Hepatocyte (in vitro differentiated cells): Measurements from ENCODE around the gene HOXD3. TPM values are rescaled to one million over a fixed set of nuclear protein-coding genes. Genes with fewer than 3 reads are reported as not detected.

Source experiments
- DNase-seq: peaks from one replicate; pipeline ENCODE4 v3.0.0-alpha.2; 2016; ENCODE audit warnings: low spot score
- H2AFZ ChIP-seq: fragments of 200-600 bp; sonication (generic); 2 replicates; pipeline ENCODE4 v1.6.0; 2016; ENCODE audit warnings: antibody characterized with exemption, mild to moderate bottlenecking
- H3K27ac ChIP-seq: fragments of 200-600 bp; sonication (generic); 2 replicates; pipeline ENCODE4 v1.5.1; 2016; ENCODE audit warnings: mild to moderate bottlenecking
- H3K27me3 ChIP-seq: fragments of 200-600 bp; sonication (generic); 2 replicates; pipeline ENCODE4 v1.6.1; 2016
- H3K36me3 ChIP-seq: fragments of 200-600 bp; sonication (generic); replicated peaks from 2 replicates; pipeline ENCODE4 v1.5.1; 2016; ENCODE audit warnings: low read depth; ENCODE audit not compliant: insufficient read depth
- H3K4me1 ChIP-seq: fragments of 200-600 bp; sonication (generic); 2 replicates; pipeline ENCODE4 v1.5.1; 2016; ENCODE audit warnings: mild to moderate bottlenecking, moderate library complexity; ENCODE audit not compliant: insufficient read depth
- H3K4me2 ChIP-seq: fragments of 200-600 bp; sonication (generic); 2 replicates; pipeline ENCODE4 v1.6.0; 2016
- H3K4me3 ChIP-seq: fragments of 200-600 bp; sonication (generic); 2 replicates; pipeline ENCODE4 v1.5.1; 2016; ENCODE audit warnings: mild to moderate bottlenecking
- H3K79me2 ChIP-seq: fragments of 200-600 bp; sonication (generic); 2 replicates; pipeline ENCODE4 v1.6.0; 2017; ENCODE audit warnings: mild to moderate bottlenecking
- H3K9me2 ChIP-seq: fragments of 200-600 bp; sonication (generic); replicated peaks from 2 replicates; pipeline ENCODE4 v1.6.0; 2017; ENCODE audit warnings: mild to moderate bottlenecking; ENCODE audit not compliant: insufficient read depth
- H3K9me3 ChIP-seq: fragments of 200-600 bp; sonication (generic); 2 replicates; pipeline ENCODE4 v1.5.1; 2016; ENCODE audit warnings: low read depth, mild to moderate bottlenecking
- H4K20me1 ChIP-seq: fragments of 200-600 bp; sonication (generic); 2 replicates; pipeline ENCODE4 v1.6.0; 2016; ENCODE audit warnings: mild to moderate bottlenecking; ENCODE audit not compliant: insufficient read depth, poor library complexity, severe bottlenecking
- EZH2 ChIP-seq: fragments of 200-600 bp; sonication (generic); IDR thresholded peaks from 2 replicates; pipeline ENCODE4 v1.6.1; 2016; ENCODE audit warnings: antibody characterized with exemption, mild to moderate bottlenecking, borderline replicate concordance
- EZH2phosphoT487 ChIP-seq: fragments of 200-600 bp; sonication (generic); IDR thresholded peaks from one replicate; pipeline ENCODE4 v1.6.1; 2018; ENCODE audit warnings: antibody characterized with exemption, mild to moderate bottlenecking, low read depth, moderate library complexity; ENCODE audit not compliant: unreplicated experiment, severe bottlenecking
- WGBS: methylation state at CpG from one replicate; pipeline ENCODE4 v1.1.6; 2016; ENCODE audit warnings: low lambda C conversion rate; ENCODE audit errors: missing lambda C conversion rate; 5-methylcytosine and 5-hydroxymethylcytosine counted together
- polyA plus RNA-seq: library from polyadenylated mRNA; unstranded; fragments of >200 nt; fragmentation: Nextera tagmentation; extraction: Ambion mirVana; gene quantifications from 2 replicates; pipeline ENCODE4 v1.2.1, GENCODE V29; 2016
- total RNA-seq: library from RNA; depleted of rRNA; stranded (reverse); fragments of >200 nt; gene quantifications from 2 replicates; pipeline ENCODE4 v1.2.3, GENCODE V29; 2014
- TF ChIP-seq, protein P1 (sequence below): fragments of 200-600 bp; sonication (generic); IDR thresholded peaks from 2 replicates; pipeline ENCODE4 v1.5.1; 2016; ENCODE audit warnings: antibody characterized with exemption, mild to moderate bottlenecking; ENCODE audit not compliant: poor library complexity

HOXD3 gene
- total and polyA plus RNA-seq, 2 experiments from 2014 or later = 0.13 TPM; not detected in 1

DNA sequence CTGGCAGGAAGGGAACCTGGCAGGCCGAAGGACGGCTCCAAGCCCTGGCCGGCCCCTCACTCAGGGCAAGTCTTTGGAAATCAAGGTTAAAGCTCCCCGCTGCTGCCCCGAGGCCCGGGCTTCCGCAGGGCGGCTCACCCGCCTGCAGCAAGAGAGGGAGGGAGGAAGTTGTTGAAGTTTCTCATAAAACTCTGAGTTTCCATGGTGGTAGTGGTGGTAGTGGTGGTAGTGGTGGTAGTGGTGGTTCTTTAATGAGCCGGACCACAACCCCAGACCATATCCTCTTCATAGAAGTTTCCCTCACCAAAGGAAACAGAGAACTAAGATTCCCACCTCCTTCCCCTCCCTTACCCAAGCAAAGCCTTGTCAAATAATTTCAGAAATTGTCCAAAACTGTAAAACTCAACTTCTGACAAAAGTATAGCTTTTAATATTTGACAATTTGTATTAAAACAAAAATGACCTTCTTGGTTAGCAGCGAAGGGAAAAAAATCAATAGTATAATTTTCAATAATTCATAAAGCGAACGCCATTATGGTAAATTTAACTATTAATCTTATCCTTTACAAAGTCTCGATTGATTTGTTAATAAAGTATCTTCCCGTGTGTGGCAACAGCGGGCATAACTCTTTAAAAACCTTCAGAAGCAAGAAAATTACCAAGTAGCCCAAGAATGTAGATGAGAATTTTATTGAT is 42.0 kb upstream of the HOXD3 start:
- TF ChIP-seq, protein P1, sequence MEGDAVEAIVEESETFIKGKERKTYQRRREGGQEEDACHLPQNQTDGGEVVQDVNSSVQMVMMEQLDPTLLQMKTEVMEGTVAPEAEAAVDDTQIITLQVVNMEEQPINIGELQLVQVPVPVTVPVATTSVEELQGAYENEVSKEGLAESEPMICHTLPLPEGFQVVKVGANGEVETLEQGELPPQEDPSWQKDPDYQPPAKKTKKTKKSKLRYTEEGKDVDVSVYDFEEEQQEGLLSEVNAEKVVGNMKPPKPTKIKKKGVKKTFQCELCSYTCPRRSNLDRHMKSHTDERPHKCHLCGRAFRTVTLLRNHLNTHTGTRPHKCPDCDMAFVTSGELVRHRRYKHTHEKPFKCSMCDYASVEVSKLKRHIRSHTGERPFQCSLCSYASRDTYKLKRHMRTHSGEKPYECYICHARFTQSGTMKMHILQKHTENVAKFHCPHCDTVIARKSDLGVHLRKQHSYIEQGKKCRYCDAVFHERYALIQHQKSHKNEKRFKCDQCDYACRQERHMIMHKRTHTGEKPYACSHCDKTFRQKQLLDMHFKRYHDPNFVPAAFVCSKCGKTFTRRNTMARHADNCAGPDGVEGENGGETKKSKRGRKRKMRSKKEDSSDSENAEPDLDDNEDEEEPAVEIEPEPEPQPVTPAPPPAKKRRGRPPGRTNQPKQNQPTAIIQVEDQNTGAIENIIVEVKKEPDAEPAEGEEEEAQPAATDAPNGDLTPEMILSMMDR = no peak
- TF ChIP-seq EZH2phosphoT487 (peak; percentile 79), EZH2 (peak; percentile 51)
- no peaks in the 10 kb centered on the region for H3K36me3 ChIP-seq
- no peaks in the 10 kb centered on the region for H3K9me2 ChIP-seq
- H3K9me3 ChIP-seq = peaks cover 3% of the 10 kb centered on the region
- H3K27me3 ChIP-seq = peaks cover 99% of the 10 kb centered on the region
- DNase-seq = no peak
- no peak overlapping the region for H3K4me3 ChIP-seq
- no peak overlapping the region for H2AFZ ChIP-seq
- H4K20me1 ChIP-seq = peaks cover 67% of the 10 kb centered on the region
- no peak overlapping the region for H3K27ac ChIP-seq
- H3K79me2 ChIP-seq = peaks cover 59% of the 10 kb centered on the region
- peak overlapping the region; percentile 73 for H3K4me2 ChIP-seq
- 59% methylated on average over 16 of the region's 16 CpGs for WGBS
- no peaks in the 10 kb centered on the region for H3K4me1 ChIP-seq

DNA sequence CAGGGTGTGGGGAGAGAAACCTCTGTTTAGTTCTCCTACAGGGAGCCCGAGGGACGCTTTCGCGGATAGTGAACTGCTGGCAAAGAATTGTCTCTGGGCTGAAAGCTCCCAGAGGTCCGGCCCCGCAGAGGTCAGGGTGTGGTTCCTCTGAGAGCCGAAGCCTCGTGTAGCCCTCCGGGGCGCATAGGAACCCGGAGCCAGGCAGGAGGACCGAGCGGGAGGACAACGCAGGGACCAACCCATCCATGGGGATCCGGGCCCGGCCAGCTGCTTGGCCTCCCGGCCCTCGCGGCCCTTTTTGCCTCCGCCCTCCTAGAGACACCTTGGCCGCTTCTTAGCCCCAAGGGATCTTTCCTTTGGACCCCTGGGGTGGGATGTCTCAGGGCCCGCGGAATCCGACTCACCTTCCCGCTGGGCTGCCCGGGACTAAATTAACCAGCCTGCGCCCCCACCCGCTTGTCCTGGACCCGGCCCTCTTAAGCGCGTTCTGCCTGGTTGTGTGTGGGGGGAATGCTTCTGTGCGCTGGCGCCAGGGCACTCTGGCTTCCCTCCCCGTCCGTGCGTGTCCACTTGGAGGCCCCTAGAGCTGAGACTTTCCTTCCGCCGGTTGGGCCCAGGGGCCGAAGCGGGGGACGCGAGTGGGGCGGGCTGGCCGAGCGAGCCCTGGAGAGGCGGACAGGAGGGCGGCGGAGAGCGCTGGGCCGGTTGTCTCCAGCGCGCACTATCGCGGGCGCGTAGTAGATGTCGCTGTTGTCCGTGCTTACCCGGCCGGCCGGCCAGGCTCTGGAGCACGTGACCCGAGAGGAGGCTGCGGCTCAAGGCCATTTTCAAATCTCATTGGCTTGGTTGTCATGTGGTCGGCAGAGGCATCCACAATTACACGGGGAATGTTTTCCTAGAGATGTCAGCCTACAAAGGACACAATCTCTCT is 41.0 kb upstream of the HOXD3 start, which contains the start of gene HOXD10:
TSS of gene HOXD10 (plus strand) at position 896 of the 931 bp plus-strand sequence. CDS start 56 bp downstream, outside the sequence.
- H3K9me2 ChIP-seq = no peaks in the 10 kb centered on the region
- TF ChIP-seq, protein P1 = no peak
- TF ChIP-seq EZH2phosphoT487 (no peak), EZH2 (peak; percentile 22)
- WGBS = 27% methylated on average over 64 of the region's 66 CpGs
- no peak within 1 kb of the TSS for H2AFZ ChIP-seq
- peaks cover 55% of the 10 kb centered on the region for H3K79me2 ChIP-seq
- no peak within 1 kb of the TSS for H3K4me3 ChIP-seq
- H3K27me3 ChIP-seq = peaks cover 99% of the 10 kb centered on the region
- no peak within 1 kb of the TSS for H3K27ac ChIP-seq
- no peaks in the 10 kb centered on the region for H3K36me3 ChIP-seq
- H3K4me1 ChIP-seq = no peaks in the 10 kb centered on the region
- peaks cover 78% of the 10 kb centered on the region for H4K20me1 ChIP-seq
- H3K9me3 ChIP-seq = peaks cover 3% of the 10 kb centered on the region
- DNase-seq = no peak
- peak within 1 kb of the TSS; percentile 60 for H3K4me2 ChIP-seq

DNA sequence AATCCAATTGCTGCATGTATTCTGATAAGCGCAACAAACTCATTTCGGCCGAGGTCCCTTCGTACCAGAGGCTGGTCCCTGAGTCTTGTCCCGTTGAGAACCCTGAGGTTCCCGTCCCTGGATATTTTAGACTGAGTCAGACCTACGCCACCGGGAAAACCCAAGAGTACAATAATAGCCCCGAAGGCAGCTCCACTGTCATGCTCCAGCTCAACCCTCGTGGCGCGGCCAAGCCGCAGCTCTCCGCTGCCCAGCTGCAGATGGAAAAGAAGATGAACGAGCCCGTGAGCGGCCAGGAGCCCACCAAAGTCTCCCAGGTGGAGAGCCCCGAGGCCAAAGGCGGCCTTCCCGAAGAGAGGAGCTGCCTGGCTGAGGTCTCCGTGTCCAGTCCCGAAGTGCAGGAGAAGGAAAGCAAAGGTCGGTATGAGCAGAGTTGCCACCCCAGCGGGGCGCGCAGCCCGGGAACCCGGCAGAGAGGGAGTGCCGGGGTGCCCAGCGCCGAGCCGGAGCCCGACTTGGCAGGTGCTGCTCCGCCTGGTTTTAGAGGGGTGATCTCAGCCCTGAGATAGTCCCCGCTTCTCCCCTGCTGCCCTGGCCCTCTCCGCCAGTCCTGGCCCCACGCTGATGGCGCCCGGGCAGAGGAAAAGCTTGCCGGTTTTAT is 39.8 kb upstream of the HOXD3 start:
- Histone ChIP-seq H3K4me3 (no peak overlapping the region), H3K27me3 (peaks cover 99% of the 10 kb centered on the region), H3K4me2 (no peak overlapping the region), H2AFZ (no peak overlapping the region), H3K36me3 (no peaks in the 10 kb centered on the region), H3K9me3 (peaks cover 3% of the 10 kb centered on the region), H3K4me1 (peaks cover under 1% of the 10 kb centered on the region), H3K27ac (no peak overlapping the region), H3K79me2 (peaks cover 48% of the 10 kb centered on the region), H4K20me1 (peaks cover 79% of the 10 kb centered on the region), H3K9me2 (no peaks in the 10 kb centered on the region)
- no peak for DNase-seq
- TF ChIP-seq EZH2 = no peak
- TF ChIP-seq EZH2phosphoT487 = no peak
- TF ChIP-seq, protein P1 = no peak
- WGBS = 75% methylated on average over 40 of the region's 40 CpGs
